ENCODE data around the gene TSEN54.

Gene TSEN54

DNA sequence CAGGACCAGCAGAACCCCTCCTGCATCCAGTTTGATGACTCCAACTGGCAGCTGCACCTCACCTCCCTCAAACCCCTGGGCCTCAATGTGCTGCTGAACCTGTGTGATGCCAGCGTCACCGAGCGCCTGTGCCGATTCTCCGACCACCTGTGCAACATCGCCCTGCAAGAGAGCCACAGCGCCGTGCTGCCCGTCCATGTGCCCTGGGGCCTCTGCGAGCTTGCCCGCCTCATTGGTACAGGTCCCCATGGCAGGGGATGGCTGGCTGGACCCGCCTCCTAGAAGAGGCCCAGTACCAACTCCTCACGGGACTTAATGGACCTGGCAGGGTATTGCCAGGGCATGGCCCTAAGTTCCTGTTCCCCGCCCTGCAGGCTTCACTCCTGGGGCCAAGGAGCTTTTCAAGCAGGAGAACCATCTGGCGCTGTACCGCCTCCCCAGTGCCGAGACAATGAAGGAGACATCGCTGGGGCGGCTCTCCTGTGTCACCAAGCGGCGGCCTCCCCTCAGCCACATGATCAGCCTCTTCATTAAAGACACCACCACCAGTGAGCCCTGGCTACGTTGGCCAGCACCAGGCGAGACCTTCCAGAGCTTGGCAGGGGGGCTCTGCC lies 23.7 kb upstream of the TSEN54 start:
- Histone ChIP-seq H3K79me2 (ENCODE audit: insufficient read depth, low read length) (no peaks in the 10 kb centered on the region), H3K9me3 (ENCODE audit: insufficient read depth, low read length) (no peaks in the 10 kb centered on the region), H3K4me3 (ENCODE audit: insufficient read depth, low read length, poor library complexity, severe bottlenecking) (no peak overlapping the region), H3K9me2 (replicated peaks; ENCODE audit: insufficient read depth, low read length) (no peaks in the 10 kb centered on the region), H3K27ac (ENCODE audit: low read depth, low read length) (no peak overlapping the region), H3F3A (ENCODE audit: insufficient read depth) (no peaks in the 10 kb centered on the region), H3K9ac (ENCODE audit: low read length) (no peak overlapping the region), H3K36me3 (ENCODE audit: low read length) (no peaks in the 10 kb centered on the region), H3K27me3 (ENCODE audit: low read length) (no peaks in the 10 kb centered on the region), H2AFZ (ENCODE audit: low read depth, low read length, severe bottlenecking) (no peak overlapping the region), H4K20me1 (ENCODE audit: low read depth, low read length) (no peaks in the 10 kb centered on the region), H3K4me2 (ENCODE audit: low read depth, low read length, poor library complexity, severe bottlenecking) (no peak overlapping the region)
- no peak for TF ChIP-seq EZH2phosphoT487 (conservative IDR thresholded peaks at IDR 0.05; ENCODE audit: low read length)
- TF ChIP-seq, protein P1, sequence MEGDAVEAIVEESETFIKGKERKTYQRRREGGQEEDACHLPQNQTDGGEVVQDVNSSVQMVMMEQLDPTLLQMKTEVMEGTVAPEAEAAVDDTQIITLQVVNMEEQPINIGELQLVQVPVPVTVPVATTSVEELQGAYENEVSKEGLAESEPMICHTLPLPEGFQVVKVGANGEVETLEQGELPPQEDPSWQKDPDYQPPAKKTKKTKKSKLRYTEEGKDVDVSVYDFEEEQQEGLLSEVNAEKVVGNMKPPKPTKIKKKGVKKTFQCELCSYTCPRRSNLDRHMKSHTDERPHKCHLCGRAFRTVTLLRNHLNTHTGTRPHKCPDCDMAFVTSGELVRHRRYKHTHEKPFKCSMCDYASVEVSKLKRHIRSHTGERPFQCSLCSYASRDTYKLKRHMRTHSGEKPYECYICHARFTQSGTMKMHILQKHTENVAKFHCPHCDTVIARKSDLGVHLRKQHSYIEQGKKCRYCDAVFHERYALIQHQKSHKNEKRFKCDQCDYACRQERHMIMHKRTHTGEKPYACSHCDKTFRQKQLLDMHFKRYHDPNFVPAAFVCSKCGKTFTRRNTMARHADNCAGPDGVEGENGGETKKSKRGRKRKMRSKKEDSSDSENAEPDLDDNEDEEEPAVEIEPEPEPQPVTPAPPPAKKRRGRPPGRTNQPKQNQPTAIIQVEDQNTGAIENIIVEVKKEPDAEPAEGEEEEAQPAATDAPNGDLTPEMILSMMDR (IDR thresholded peaks at IDR 0.05; ENCODE audit: insufficient read depth, low read length, poor library complexity, severe bottlenecking) = no peak

DNA sequence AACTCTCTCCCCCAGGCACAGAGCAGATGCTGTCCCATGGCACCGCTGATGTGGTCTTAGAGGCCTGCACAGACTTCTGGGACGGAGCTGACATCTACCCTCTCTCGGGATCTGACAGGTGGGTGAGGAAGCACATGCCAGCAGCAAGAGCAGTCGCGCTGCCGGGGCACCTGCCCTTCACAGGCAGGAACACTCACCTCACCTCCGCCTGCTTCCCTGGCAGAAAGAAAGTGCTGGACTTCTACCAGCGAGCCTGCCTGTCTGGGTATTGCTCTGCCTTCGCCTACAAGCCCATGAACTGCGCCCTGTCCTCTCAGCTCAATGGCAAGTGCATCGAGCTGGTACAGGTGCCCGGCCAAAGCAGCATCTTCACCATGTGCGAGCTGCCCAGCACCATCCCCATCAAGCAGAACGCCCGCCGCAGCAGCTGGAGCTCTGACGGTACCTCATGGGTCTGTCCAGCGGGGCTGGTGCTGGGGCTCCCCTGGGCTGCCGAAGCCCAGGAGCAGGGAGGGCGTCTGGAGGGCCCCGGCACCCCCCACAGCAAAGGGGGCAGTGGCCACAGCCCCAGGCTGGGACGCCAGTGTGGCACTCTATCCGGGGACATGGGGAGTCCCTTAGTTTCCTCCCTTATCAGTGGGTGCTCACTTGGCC lies 22.7 kb upstream of the TSEN54 start:
- no peaks in the 10 kb centered on the region for H3K9me2 ChIP-seq (replicated peaks; ENCODE audit: insufficient read depth, low read length)
- no peak overlapping the region for H3K9ac ChIP-seq (ENCODE audit: low read length)
- no peaks in the 10 kb centered on the region for H4K20me1 ChIP-seq (ENCODE audit: low read depth, low read length)
- no peak overlapping the region for H3K4me3 ChIP-seq (ENCODE audit: insufficient read depth, low read length, poor library complexity, severe bottlenecking)
- H3K36me3 ChIP-seq (ENCODE audit: low read length) = no peaks in the 10 kb centered on the region
- no peaks in the 10 kb centered on the region for H3F3A ChIP-seq (ENCODE audit: insufficient read depth)
- H3K9me3 ChIP-seq (ENCODE audit: insufficient read depth, low read length) = no peaks in the 10 kb centered on the region
- no peak overlapping the region for H3K27ac ChIP-seq (ENCODE audit: low read depth, low read length)
- no peaks in the 10 kb centered on the region for H3K79me2 ChIP-seq (ENCODE audit: insufficient read depth, low read length)
- H3K27me3 ChIP-seq (ENCODE audit: low read length) = no peaks in the 10 kb centered on the region
- TF ChIP-seq EZH2phosphoT487 (conservative IDR thresholded peaks at IDR 0.05; ENCODE audit: low read length) = no peak
- TF ChIP-seq, protein P1 (IDR thresholded peaks at IDR 0.05; ENCODE audit: insufficient read depth, low read length, poor library complexity, severe bottlenecking) = no peak
- no peak overlapping the region for H2AFZ ChIP-seq (ENCODE audit: low read depth, low read length, severe bottlenecking)
- no peak overlapping the region for H3K4me2 ChIP-seq (ENCODE audit: low read depth, low read length, poor library complexity, severe bottlenecking)

DNA sequence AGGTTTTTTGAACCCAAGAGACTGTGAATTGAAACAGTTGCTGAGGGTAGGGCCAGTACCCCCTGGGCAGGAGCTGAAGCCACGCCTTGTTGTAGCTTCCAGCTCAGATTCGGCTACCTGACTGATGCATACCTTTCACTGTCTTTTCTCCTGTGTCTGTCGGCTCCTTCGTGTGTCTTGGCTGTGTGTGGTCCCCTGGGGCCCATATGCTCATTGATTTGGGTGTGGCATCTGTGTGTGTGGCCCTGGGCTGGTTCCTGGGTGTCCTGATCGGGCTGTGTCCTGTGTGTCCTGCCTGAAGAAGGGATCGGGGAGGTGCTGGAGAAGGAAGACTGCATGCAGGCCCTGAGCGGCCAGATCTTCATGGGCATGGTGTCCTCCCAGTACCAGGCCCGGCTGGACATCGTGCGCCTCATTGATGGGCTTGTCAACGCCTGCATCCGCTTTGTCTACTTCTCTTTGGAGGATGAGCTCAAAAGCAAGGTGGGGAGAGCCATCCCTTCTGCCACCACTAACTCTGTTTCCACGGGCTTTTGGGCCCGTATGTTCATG lies 21.9 kb upstream of the TSEN54 start:
- H3K9me2 ChIP-seq (replicated peaks; ENCODE audit: insufficient read depth, low read length) = no peaks in the 10 kb centered on the region
- H3K79me2 ChIP-seq (ENCODE audit: insufficient read depth, low read length) = no peaks in the 10 kb centered on the region
- no peak for TF ChIP-seq EZH2phosphoT487 (conservative IDR thresholded peaks at IDR 0.05; ENCODE audit: low read length)
- TF ChIP-seq, protein P1 (IDR thresholded peaks at IDR 0.05; ENCODE audit: insufficient read depth, low read length, poor library complexity, severe bottlenecking) = no peak
- H3K27me3 ChIP-seq (ENCODE audit: low read length) = no peaks in the 10 kb centered on the region
- no peaks in the 10 kb centered on the region for H3F3A ChIP-seq (ENCODE audit: insufficient read depth)
- no peak overlapping the region for H3K27ac ChIP-seq (ENCODE audit: low read depth, low read length)
- no peaks in the 10 kb centered on the region for H4K20me1 ChIP-seq (ENCODE audit: low read depth, low read length)
- no peak overlapping the region for H3K4me3 ChIP-seq (ENCODE audit: insufficient read depth, low read length, poor library complexity, severe bottlenecking)
- no peak overlapping the region for H3K4me2 ChIP-seq (ENCODE audit: low read depth, low read length, poor library complexity, severe bottlenecking)
- no peak overlapping the region for H3K9ac ChIP-seq (ENCODE audit: low read length)
- no peaks in the 10 kb centered on the region for H3K9me3 ChIP-seq (ENCODE audit: insufficient read depth, low read length)
- no peak overlapping the region for H2AFZ ChIP-seq (ENCODE audit: low read depth, low read length, severe bottlenecking)
- H3K36me3 ChIP-seq (ENCODE audit: low read length) = no peaks in the 10 kb centered on the region
